Cortex of kidney (tissue), 1 donor: Measurements from ENCODE around the gene OTUB2.
"Not testable (repeated sequence)": the region's sequence is repeated elsewhere in the genome, so short reads cannot be mapped to it uniquely, and the experiment has no call there.

Experiments
- DNase-seq: peaks from one replicate; lab custom pipeline; 2025; lab: John Stamatoyannopoulos, UW

Gene OTUB2

DNA sequence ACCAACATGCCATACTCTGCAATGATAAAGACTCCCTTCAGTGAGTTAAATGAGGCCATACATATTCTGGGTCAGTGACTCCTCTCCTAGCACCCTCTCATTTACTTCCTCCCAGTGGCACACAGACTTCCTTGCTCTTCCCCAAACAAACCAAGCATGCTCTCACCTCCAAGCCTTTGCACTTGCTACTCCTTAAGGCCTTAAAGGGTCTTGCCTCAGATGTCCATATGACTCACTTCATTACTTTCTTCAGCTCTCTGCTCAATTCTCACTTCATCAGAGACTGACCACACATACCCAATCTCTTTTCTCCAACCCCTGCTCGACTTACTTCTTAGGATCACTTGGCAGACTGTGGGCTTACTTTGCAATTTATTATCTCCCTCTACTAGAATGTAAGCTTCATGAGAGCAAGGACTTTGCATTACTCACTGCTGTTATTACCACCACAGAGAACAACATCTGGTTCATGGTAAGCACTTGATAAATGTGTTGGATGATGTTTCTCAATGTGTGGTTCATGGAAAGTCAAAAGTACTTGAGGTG, 32.1 kb downstream of the OTUB2 start:
- no peak for DNase-seq

DNA sequence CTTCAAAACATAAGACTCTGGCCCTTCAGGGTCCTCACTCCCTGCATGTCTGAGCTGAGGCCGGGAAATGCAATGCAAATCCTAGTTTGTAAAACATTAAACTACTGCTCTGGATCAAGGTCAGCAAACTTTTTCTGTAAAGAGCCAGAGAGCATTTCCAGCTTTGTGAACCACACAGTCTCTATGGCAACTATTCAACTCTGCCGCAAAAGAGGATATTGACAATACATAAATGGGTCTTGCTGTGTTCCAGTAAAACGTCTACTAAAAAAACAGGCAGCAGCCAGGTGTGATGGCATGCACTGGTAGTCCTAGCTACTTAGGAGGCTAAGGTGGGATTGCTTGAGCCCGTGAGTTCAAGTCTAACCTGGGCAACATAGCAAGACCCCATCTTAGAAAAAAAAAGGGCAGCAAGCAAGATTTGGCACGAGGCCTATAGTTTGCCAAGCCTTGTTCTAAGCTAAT, 32.6 kb downstream of the OTUB2 start:
- DNase-seq, result no peak

GRCh38 chr14:94059998-94060397, 33.9 kb downstream of the OTUB2 start:
- DNase-seq, result no peak

- DNase-seq, result no peak
Measured at GRCh38 chr14:94062344-94062940, 36.3 kb downstream of the OTUB2 start.

GRCh38 chr14:94066089-94066676, 40.0 kb downstream of the OTUB2 start:
- DNase-seq, result no peak

GRCh38 chr14:94072076-94072475, 45.9 kb downstream of the OTUB2 start:
- not testable (repeated sequence) for DNase-seq

DNA sequence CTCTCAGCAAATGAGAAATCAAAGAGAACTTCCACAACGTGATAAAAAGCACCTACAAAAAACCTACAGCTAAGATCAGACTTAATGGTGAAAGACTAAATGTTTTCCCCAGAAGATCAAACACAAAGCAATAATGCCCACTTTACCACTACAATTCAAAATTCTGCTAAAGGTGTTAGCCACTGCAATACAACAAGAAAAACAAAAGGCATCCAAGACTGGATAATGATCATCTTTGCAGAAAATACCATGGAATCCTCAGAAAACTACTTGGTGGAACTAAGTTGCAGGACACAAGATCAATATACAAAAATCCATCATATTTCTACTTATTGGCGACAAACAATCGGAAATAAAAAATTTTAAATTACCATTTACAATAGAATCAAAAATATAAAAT, 48.4 kb downstream of the OTUB2 start:
- DNase-seq, result no peak

GRCh38 chr14:94075008-94075407, 48.9 kb downstream of the OTUB2 start:
- no peak for DNase-seq

DNA sequence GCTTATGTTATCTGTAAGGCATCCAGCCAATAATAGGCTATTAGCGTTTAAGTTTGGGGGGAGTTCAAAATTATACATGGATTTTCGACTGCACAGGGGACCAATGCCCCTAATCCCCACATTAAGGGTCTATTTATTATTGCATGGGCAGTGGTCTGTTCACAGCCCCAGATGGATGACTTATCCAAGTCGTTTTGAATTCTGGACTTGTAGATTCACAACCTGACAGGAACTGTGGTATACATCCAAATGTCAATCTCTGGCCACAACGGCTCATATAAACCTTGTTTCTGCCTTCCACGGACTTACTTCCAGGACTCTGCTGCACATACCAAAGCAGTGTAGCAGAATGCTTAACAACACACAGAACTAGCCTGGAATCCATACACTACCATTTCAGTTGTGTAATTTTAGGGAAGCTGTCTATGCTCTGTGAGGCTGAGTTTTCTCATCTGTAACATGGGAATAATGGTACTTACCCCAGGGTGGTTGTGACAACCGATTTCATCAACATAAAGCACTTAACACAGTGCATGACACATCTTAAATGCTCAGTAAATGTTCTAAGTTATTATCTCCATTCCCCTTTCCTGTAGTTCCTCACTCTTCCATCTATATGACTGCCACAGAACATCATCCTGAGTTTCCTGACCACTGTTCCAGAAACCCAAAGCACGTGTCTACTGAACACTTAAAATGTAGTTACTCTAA, 51.1 kb downstream of the OTUB2 start:
- no peak for DNase-seq

GRCh38 chr14:94077823-94078222, 51.7 kb downstream of the OTUB2 start:
- no peak for DNase-seq

DNA sequence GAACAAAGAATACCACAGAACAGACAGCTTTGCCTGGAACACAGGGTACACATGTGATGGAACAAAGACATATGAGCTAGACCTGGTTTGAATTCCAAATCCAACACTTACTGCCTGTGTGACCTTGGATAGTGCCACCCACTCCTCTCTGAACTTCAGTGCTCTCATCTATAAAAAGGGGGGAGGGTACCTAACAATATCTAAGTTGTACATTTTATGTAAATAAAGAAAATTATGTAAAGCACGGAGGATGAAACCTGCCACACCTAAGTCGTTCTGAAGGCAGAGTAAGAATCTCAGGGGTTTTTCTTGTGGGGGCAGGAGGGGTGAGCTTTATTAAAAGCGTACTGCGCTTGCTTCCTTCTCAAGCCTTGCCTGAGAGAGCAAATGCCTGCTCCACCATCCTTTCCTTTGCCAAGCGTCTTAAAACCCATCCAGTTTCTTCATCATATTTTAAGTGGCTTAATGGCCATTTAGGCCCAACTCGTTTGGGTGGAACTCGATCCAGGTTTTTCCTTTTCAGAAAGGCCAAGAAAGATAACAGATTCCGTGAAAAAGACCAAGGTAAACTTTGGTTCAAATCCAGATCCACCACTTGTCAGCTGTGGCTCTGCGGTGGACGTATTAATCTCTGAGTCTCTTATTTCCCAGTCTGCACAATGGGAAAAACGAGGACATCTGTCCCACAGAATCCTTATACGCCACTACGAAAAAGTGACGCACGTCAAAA, 53.9 kb downstream of the OTUB2 start:
- no peak for DNase-seq

GRCh38 chr14:94080621-94081385, 54.7 kb downstream of the OTUB2 start, which contains the start of the genes DDX24 and IFI27L1:
Gene DDX24, minus strand, starts transcription at chr14:94081202. Its CDS starts 1,460 bp downstream, at chr14:94079742.
Gene IFI27L1, plus strand, starts transcription at chr14:94081310. Its CDS starts 15,628 bp downstream, at chr14:94096938.
- peak; percentile 36 for DNase-seq

DNA sequence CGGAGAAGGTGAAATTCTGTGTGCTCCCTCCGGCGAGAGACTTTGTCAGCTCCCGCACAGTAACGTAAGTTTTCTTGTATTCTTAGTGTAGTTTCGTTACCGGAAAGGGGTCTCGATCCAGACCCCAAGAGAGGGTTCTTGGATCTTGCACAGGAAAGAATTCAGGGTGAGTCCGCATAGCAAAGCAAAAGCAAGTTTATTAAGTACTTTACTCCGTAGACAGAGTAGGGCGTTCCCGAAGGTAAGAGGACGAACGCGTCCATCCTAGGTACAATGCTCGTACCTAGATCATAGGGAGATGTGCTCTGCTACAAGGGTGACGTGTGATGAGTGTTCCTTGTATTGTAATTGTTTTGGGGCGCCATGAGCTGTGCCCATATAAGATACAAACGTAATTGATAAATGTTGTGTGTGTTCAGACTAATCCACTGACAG, 55.3 kb downstream of the OTUB2 start:
- no peak for DNase-seq

DNA sequence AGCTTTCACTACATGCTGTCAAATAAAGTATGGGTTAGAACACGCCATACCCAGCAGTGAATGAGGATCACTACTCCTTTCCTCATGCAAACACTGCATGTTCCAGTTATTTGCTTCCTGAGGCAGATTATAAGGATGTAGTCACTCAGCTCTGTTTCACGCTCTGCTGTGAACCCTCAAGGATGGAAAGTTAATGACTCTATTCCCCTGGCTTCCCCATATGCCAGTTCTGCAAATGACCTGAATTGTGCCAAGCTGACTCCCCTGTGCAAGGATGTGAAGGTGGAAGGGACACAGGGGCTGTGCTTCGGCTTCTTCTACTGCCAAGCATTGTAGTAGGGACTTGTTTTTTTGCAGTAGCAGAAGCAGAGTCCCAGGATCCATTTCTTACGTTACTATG, 61.8 kb downstream of the OTUB2 start:
- DNase-seq, result no peak

- no peak for DNase-seq
Measured at GRCh38 chr14:94088516-94088915, 62.4 kb downstream of the OTUB2 start.

DNA sequence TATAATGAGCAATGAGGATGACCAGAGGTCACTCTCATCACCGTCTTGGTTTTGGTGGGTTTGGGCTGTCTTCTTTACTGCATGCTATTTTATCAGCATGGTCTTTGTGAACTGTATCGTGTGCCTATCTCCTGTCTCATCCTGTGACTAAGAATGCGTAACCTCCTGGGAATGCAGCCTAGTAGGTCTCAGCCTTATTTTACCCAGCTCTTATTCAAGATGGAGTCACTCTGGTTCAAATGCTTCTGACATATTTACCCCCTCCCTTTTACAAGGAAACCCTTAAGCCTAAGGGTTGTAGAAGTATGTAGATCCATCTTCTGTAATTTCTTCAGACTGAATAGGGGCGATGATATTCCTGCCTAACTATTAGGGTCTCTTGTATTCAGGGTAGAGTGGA, 63.3 kb downstream of the OTUB2 start:
- no peak for DNase-seq

DNA sequence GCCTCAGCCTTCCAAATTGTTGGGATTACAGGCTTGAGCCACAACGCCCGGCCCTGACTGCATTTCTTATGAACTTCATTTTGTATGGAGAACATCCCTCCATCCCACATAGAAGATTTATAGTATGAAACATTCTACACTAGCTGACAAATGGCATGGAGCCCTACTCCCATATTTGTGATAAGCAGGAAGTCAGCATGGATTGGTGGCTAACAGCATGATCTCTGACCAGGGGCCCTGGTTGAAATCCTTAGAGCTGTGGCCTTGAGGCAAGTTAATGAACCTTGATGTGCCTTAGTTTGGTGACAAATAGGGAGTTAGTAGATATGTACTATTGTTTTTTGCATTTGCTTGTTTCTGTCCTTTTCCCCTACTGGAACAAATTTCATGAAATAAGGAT, 67.3 kb downstream of the OTUB2 start:
- no peak for DNase-seq

DNA sequence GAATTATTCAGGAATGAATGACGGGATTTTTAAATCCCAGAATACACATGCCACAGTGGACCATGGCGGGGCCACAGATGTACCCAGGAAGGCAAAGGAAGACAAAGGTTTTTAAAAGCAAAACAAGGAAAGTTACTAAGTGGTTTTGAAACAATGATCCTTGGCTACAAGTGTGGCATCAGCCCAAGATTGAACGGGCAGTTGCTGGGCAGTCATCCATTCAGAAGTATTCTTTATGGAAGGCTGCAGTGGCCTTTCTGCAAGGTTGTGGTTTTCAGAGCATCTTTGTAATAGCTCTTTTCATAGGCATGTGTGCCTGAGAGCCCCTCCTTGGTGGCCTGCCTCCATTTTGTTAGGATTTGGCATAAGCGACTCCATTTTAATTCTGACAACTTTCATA, 71.0 kb downstream of the OTUB2 start:
- no peak for DNase-seq
